Measurements from ENCODE around the gene SCARF2.
"Not testable (repeated sequence)": the region's sequence is repeated elsewhere in the genome, so short reads cannot be mapped to it uniquely, and the experiment has no call there.

Gene SCARF2

DNA sequence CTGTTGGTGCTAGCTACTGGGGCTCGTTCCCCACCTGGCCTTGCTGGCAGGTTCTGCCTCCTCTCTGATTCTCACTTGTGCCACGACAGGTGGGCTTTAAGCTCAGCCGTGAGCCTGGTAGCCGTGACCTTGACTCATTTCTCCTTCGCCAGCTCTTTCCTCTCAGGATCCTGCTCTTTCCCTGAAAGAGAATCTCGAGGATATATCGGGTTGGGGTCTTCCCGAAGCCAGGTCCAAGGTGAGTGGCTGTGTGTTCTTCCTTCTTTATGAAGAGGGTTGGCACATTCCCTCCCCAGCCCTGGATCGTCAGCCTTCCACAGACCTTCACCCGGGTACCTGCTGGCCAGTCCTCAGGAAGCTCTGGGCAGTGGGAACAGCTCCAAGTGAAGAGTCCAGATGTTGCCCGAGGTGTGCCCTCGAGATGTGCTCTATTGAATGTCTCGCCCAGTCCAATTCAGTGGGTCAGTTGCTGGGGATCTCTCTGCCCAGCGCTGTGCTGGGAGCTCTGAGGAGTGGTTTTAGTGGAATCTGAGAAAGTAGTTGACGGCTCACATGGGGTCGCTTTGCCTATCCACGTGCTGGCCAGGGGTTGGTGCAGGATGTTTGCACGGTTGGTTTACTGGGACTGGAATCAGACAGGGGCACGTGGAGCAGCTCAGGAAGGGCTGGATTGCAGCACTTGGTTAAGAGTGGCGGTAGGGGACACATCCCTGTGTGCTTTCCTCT, 42.3 kb downstream of the SCARF2 start:
- peak overlapping the region; percentile 24; the same call in 1 of the 2 replicates for H3K27ac ChIP-seq (replicated peaks)
- peak overlapping the region; percentile 70 for H3K4me3 ChIP-seq (replicated peaks; ENCODE audit: insufficient read depth, low read length)
- TF ChIP-seq, protein P1, sequence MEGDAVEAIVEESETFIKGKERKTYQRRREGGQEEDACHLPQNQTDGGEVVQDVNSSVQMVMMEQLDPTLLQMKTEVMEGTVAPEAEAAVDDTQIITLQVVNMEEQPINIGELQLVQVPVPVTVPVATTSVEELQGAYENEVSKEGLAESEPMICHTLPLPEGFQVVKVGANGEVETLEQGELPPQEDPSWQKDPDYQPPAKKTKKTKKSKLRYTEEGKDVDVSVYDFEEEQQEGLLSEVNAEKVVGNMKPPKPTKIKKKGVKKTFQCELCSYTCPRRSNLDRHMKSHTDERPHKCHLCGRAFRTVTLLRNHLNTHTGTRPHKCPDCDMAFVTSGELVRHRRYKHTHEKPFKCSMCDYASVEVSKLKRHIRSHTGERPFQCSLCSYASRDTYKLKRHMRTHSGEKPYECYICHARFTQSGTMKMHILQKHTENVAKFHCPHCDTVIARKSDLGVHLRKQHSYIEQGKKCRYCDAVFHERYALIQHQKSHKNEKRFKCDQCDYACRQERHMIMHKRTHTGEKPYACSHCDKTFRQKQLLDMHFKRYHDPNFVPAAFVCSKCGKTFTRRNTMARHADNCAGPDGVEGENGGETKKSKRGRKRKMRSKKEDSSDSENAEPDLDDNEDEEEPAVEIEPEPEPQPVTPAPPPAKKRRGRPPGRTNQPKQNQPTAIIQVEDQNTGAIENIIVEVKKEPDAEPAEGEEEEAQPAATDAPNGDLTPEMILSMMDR (IDR thresholded peaks at IDR 0.05; ENCODE audit: insufficient read depth, low read length), result no peak
- no peak for TF ChIP-seq SPI1 (IDR thresholded peaks at IDR 0.05; ENCODE audit: borderline replicate concordance, low read depth)
- no peak for TF ChIP-seq POLR2AphosphoS5 (IDR thresholded peaks at IDR 0.05; ENCODE audit: low read depth)
- TF ChIP-seq, protein P2, sequence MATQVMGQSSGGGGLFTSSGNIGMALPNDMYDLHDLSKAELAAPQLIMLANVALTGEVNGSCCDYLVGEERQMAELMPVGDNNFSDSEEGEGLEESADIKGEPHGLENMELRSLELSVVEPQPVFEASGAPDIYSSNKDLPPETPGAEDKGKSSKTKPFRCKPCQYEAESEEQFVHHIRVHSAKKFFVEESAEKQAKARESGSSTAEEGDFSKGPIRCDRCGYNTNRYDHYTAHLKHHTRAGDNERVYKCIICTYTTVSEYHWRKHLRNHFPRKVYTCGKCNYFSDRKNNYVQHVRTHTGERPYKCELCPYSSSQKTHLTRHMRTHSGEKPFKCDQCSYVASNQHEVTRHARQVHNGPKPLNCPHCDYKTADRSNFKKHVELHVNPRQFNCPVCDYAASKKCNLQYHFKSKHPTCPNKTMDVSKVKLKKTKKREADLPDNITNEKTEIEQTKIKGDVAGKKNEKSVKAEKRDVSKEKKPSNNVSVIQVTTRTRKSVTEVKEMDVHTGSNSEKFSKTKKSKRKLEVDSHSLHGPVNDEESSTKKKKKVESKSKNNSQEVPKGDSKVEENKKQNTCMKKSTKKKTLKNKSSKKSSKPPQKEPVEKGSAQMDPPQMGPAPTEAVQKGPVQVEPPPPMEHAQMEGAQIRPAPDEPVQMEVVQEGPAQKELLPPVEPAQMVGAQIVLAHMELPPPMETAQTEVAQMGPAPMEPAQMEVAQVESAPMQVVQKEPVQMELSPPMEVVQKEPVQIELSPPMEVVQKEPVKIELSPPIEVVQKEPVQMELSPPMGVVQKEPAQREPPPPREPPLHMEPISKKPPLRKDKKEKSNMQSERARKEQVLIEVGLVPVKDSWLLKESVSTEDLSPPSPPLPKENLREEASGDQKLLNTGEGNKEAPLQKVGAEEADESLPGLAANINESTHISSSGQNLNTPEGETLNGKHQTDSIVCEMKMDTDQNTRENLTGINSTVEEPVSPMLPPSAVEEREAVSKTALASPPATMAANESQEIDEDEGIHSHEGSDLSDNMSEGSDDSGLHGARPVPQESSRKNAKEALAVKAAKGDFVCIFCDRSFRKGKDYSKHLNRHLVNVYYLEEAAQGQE (IDR thresholded peaks at IDR 0.05; ENCODE audit: insufficient replicate concordance, low read depth), result no peak
- TF ChIP-seq GABPA (IDR thresholded peaks at IDR 0.05; ENCODE audit: low read depth), result no peak
- DNase-seq (ENCODE audit: low read depth in 1 of 2, low spot score in 1 of 2), result peak; percentile 25 to 26
- H3K27me3 ChIP-seq (ENCODE audit: insufficient read depth, poor library complexity, severe bottlenecking), result no peaks in the 10 kb centered on the region

DNA sequence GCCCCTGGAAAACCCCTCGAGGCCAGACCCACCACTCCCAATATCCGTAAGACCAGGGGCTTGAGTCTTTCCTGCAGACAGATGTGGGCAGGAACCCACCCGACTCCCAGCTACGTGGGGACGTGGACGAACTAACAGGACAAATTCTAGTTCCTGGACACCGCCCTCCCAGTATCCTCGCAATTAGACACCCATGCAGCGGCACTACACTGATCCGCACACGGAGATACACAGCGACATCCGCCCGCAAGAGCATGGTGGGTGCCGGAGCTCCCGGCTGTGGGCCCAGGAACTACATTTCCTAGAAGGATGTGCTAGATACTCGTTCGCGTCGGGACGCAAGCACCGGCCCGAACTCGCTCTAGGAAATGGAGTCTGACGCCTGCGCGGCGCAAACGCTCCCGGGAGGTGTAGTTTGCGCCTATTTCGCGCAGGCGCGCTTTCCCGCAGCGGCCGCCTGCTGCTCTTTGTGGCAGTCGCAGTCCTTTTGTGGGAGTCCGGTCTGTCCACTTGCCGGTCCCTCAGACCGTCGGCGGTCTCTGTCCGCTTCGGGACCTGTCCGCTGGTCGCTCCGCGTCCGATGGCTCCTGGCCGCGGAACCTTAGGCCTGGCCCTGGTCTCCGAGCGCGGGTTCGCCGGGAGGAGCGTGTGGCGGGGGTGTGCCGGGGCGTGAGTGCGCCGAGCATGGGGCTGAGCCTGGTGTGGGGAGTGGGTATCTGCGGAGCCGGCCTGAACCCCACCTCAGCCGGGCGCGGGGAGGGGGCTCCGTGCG, 43.7 kb downstream of the SCARF2 start, which contains the start of gene ZNF74:
Gene ZNF74 (plus strand): TSS at position 447 of the 772 bp plus-strand sequence. CDS start 478 bp downstream, outside the sequence.
- peak; percentile 67; the same call in 1 of the 2 replicates for TF ChIP-seq POLR2AphosphoS5 (IDR thresholded peaks at IDR 0.05; ENCODE audit: low read depth)
- TF ChIP-seq, protein P2 (IDR thresholded peaks at IDR 0.05; ENCODE audit: insufficient replicate concordance, low read depth), result no peak
- peak within 1 kb of the TSS; percentile 79 for H3K27ac ChIP-seq (replicated peaks)
- H3K27me3 ChIP-seq (ENCODE audit: insufficient read depth, poor library complexity, severe bottlenecking), result no peaks in the 10 kb centered on the region
- peak within 1 kb of the TSS; percentile 70 for H3K4me3 ChIP-seq (replicated peaks; ENCODE audit: insufficient read depth, low read length)
- peak; percentile 85 to 91 for DNase-seq (ENCODE audit: low read depth in 1 of 2, low spot score in 1 of 2)

DNA sequence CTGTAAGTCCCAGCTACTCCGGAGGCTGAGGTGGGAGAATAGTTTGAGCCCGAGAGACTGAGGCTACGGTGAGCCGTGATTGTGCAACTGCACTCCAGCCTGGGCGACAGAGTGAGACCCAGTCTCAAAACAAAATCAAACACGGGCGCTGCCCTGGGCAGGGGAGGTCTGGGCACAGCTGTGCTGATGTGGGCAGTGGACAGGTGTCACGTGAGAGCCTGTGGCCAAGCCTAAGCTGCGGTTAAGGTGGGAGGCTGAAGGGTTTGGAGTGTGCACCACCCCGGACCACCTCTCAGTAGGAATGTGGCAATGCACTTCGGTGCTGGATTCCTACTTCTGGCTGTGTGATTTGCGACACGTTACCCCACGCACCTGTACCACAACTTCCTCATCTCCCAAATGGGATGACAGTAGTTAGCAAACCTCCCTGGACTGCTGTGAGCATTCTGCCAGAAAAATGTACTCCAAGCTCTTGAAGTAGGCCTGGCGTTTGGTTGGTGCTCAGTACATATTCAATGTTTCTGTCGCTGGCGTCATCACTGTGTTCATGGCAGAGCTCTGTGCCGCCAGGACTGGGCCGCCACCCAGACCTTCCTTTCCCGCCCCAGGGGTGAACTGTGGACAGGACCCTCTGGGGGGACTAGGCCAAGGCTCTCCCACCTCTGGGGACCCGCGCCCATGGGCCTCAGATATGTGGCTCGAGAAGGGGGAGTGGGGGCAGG, 44.5 kb downstream of the SCARF2 start:
- DNase-seq (ENCODE audit: low read depth in 1 of 2, low spot score in 1 of 2), result peak in 1 of 2 experiments; percentile 30
- Histone ChIP-seq H3K4me3 (replicated peaks; ENCODE audit: insufficient read depth, low read length) (peak overlapping the region; percentile 70), H3K27ac (replicated peaks) (peak overlapping the region; percentile 79), H3K27me3 (ENCODE audit: insufficient read depth, poor library complexity, severe bottlenecking) (no peaks in the 10 kb centered on the region)
- TF ChIP-seq, protein P2 (IDR thresholded peaks at IDR 0.05; ENCODE audit: insufficient replicate concordance, low read depth), result no peak
- TF ChIP-seq SPI1 (IDR thresholded peaks at IDR 0.05; ENCODE audit: borderline replicate concordance, low read depth) (no peak), POLR2AphosphoS5 (IDR thresholded peaks at IDR 0.05; ENCODE audit: low read depth) (no peak), GABPA (IDR thresholded peaks at IDR 0.05; ENCODE audit: low read depth) (no peak)
- TF ChIP-seq, protein P1 (IDR thresholded peaks at IDR 0.05; ENCODE audit: insufficient read depth, low read length), result no peak

DNA sequence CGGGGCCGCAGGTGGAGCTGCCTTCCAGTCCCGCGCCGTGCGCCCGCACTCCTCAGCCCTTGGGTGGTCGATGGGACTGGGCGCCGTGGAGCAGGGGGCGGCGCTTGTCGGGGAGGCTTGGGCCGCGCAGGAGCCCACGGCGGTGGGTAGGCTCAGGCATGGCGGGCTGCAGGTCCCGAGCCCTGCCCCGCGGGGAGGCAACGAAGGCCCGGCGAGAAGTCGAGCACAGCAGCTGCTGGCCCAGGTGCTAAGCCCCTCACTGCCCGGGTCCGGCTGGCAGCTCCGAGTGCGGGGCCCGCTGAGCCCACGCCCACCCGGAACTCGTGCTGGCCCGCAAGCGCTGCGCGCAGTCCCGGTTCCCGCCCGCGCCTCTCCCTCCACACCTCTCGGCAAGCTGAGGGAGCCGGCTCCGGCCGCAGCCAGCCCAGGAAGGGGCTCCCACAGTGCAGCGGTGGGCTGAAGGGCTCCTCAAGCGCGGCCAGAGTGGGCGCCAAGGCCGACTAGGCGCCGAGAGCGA, 45.2 kb downstream of the SCARF2 start:
- not testable (repeated sequence) for H3K27ac ChIP-seq (replicated peaks); H3K27me3 ChIP-seq (ENCODE audit: insufficient read depth, poor library complexity, severe bottlenecking); DNase-seq (ENCODE audit: low read depth in 1 of 2, low spot score in 1 of 2); H3K4me3 ChIP-seq (replicated peaks; ENCODE audit: insufficient read depth, low read length)
